Renal cortical epithelial cell (primary cell): ENCODE data around the gene NUMB. TPM values are rescaled to one million over a fixed set of nuclear protein-coding genes. Genes with fewer than 3 reads are reported as not detected.
A peak's percentile ranks its signal among the peaks of the same experiment; 100 is the strongest.

Experiments
- DNase-seq: peaks from one replicate; pipeline ENCODE4 v3.0.0-alpha.2; 2011; ENCODE audit warnings: low read depth
- total RNA-seq: library from RNA; depleted of rRNA; stranded (reverse); fragments of >200 nt; gene quantifications from 2 replicates; pipeline ENCODE4 v1.2.3, GENCODE V29; 2014

Gene NUMB
- 17.7 and 53.9 TPM in 2 replicates for total RNA-seq

- DNase-seq: peak; percentile 100
Measured at GRCh38 chr14:73458183-73458976, at the start of gene NUMB. NUMB (minus strand) TSS chr14:73458546; CDS start chr14:73355751, 102,795 bp downstream.

- no peak for DNase-seq
Measured at GRCh38 chr14:73503648-73504047, 45.3 kb upstream of the NUMB start.

- DNase-seq: peak; percentile 75
Measured at GRCh38 chr14:73502017-73502619, 43.8 kb upstream of the NUMB start.

- DNase-seq: peak; percentile 6
Measured at GRCh38 chr14:73500360-73500759, 42.0 kb upstream of the NUMB start.

- DNase-seq: no peak
Measured at GRCh38 chr14:73494593-73494992, 36.2 kb upstream of the NUMB start.

GRCh38 chr14:73492670-73493069, 34.3 kb upstream of the NUMB start:
- no peak for DNase-seq

GRCh38 chr14:73492043-73492552, 33.8 kb upstream of the NUMB start:
- DNase-seq: no peak

- peak; percentile 42 for DNase-seq
Measured at GRCh38 chr14:73491256-73492042, 33.1 kb upstream of the NUMB start.

GRCh38 chr14:73489481-73490175, 31.3 kb upstream of the NUMB start:
- DNase-seq: no peak

- no peak for DNase-seq
Measured at GRCh38 chr14:73478684-73479083, 20.3 kb upstream of the NUMB start.

- no peak for DNase-seq
Measured at GRCh38 chr14:73477618-73478266, 19.4 kb upstream of the NUMB start.

GRCh38 chr14:73476451-73476931, 18.1 kb upstream of the NUMB start:
- DNase-seq: no peak

GRCh38 chr14:73474952-73475351, 16.6 kb upstream of the NUMB start:
- no peak for DNase-seq

- DNase-seq: peak; percentile 77
Measured at GRCh38 chr14:73472185-73473114, 14.1 kb upstream of the NUMB start.

- no peak for DNase-seq
Measured at GRCh38 chr14:73471582-73472184, 13.3 kb upstream of the NUMB start.

GRCh38 chr14:73468828-73469375, 10.6 kb upstream of the NUMB start:
- DNase-seq: no peak

- no peak for DNase-seq
Measured at GRCh38 chr14:73467800-73468199, 9.5 kb upstream of the NUMB start.

- no peak for DNase-seq
Measured at GRCh38 chr14:73467377-73467776, 9.0 kb upstream of the NUMB start.

- no peak for DNase-seq
Measured at GRCh38 chr14:73466861-73467260, 8.5 kb upstream of the NUMB start.
